A549 (cell line): Measurements from ENCODE around the gene MT1H.

Experiments used
- BHLHE40 ChIP-seq: IDR thresholded peaks from 2 replicates; pipeline ENCODE4 v1.6.1; 2012; ENCODE audit warnings: low read depth, low read length, inconsistent platforms
- CBX2 ChIP-seq: fragments of 200-600 bp; sonication (generic); IDR thresholded peaks from 2 replicates; pipeline ENCODE4 v1.6.1; 2016; ENCODE audit warnings: low read depth, mild to moderate bottlenecking, borderline replicate concordance
- CTCF ChIP-seq: fragments of >200 bp; sonication (Bioruptor Twin); formaldehyde crosslinking; IDR thresholded peaks from 3 replicates; pipeline ENCODE4 v1.5.1; 2016
- EHMT2 ChIP-seq: fragments of 200-600 bp; sonication (generic); IDR thresholded peaks from 2 replicates; pipeline ENCODE4 v1.6.1; 2016; ENCODE audit warnings: antibody characterized with exemption, low read depth, mild to moderate bottlenecking, moderate library complexity
- EP300 ChIP-seq, 2 experiments: fragments of >200 bp; sonication (Bioruptor Twin); formaldehyde crosslinking; IDR thresholded peaks; 2 replicates in 1 of 2; 3 replicates in 1 of 2; pipeline ENCODE4 v1.6.1; 2016 to 2017
- MAZ ChIP-seq: fragments of 150-350 bp; IDR thresholded peaks from 2 replicates; pipeline ENCODE4 v1.6.1; 2014; ENCODE audit warnings: antibody characterized with exemption, low read depth, low read length, borderline replicate concordance
- PBX3 ChIP-seq: IDR thresholded peaks from 2 replicates; pipeline ENCODE4 v1.6.1; 2012
- RFX5 ChIP-seq: fragments of 450-650 bp; IDR thresholded peaks from 2 replicates; pipeline ENCODE4 v1.7.1; 2014; ENCODE audit warnings: antibody characterized with exemption, mild to moderate bottlenecking, moderate library complexity

GRCh38 chr16:56636616-56637413, 32.8 kb upstream of the MT1H start:
- TF ChIP-seq EP300 (IDR thresholded peaks at IDR 0.05) = no peak
- TF ChIP-seq CTCF = no peak
- TF ChIP-seq EHMT2 = no peak
- no peak for TF ChIP-seq MAZ
- TF ChIP-seq RFX5 = no peak
- TF ChIP-seq CBX2 = no peak
- TF ChIP-seq BHLHE40 = no peak
- TF ChIP-seq PBX3 = no peak
